Parathyroid adenoma (tissue), 2 donors: ENCODE measurements around the gene SETD1A.

Experiments
- H2AFZ ChIP-seq: fragments of 300-600 bp; sonication (generic); one replicate; pipeline ENCODE4 v1.7.0; 2017; ENCODE audit warnings: antibody characterized with exemption, mild to moderate bottlenecking
- H3K27ac ChIP-seq: fragments of 300-600 bp; sonication (generic); one replicate; pipeline ENCODE4 v1.7.0; 2017
- H3K27me3 ChIP-seq: fragments of 300-600 bp; sonication (generic); one replicate; pipeline ENCODE4 v1.7.0; 2017; ENCODE audit warnings: low read length; ENCODE audit not compliant: control insufficient read depth, insufficient read depth
- H3K36me3 ChIP-seq: fragments of 300-600 bp; sonication (generic); one replicate; pipeline ENCODE4 v1.7.0; 2017; ENCODE audit warnings: low read length; ENCODE audit not compliant: control insufficient read depth, insufficient read depth
- H3K4me1 ChIP-seq: fragments of 300-600 bp; sonication (generic); one replicate; pipeline ENCODE4 v1.7.0; 2017; ENCODE audit warnings: control low read depth
- H3K4me2 ChIP-seq: fragments of 300-600 bp; sonication (generic); one replicate; pipeline ENCODE4 v1.7.0; 2017; ENCODE audit warnings: low read length
- H3K4me3 ChIP-seq: fragments of 300-600 bp; sonication (generic); one replicate; pipeline ENCODE4 v1.7.0; 2017; ENCODE audit warnings: low read depth, low read length
- H3K79me2 ChIP-seq: fragments of 300-600 bp; sonication (generic); one replicate; pipeline ENCODE4 v1.7.0; 2017; ENCODE audit warnings: control low read depth
- H3K9ac ChIP-seq: fragments of 300-600 bp; sonication (generic); one replicate; pipeline ENCODE4 v1.7.0; 2017; ENCODE audit warnings: mild to moderate bottlenecking
- H3K9me3 ChIP-seq: fragments of 300-600 bp; sonication (generic); one replicate; pipeline ENCODE4 v1.7.0; 2017; ENCODE audit warnings: low read length; ENCODE audit not compliant: control insufficient read depth
- TF ChIP-seq, protein P1 (sequence below): fragments of 300-600 bp; sonication (generic); IDR thresholded peaks from one replicate; pipeline ENCODE4 v1.7.0; 2017; ENCODE audit warnings: antibody characterized with exemption, mild to moderate bottlenecking
- donor health status: primary hyperparathyroidism.

The SETD1A gene

GRCh38 chr16:30957456-30958174, at the start of gene SETD1A:
SETD1A (plus strand) TSS chr16:30957754; CDS start chr16:30958732, 978 bp downstream.
- H3K9ac ChIP-seq, result peak within 1 kb of the TSS; percentile 49
- H3K79me2 ChIP-seq, result no peaks in the 10 kb centered on the region
- peak within 1 kb of the TSS; percentile 95 for H3K27ac ChIP-seq
- H3K4me1 ChIP-seq, result no peaks in the 10 kb centered on the region
- H2AFZ ChIP-seq, result peak within 1 kb of the TSS; percentile 90
- peak within 1 kb of the TSS; percentile 81 for H3K4me3 ChIP-seq
- H3K36me3 ChIP-seq, result no peaks in the 10 kb centered on the region
- TF ChIP-seq, protein P1, sequence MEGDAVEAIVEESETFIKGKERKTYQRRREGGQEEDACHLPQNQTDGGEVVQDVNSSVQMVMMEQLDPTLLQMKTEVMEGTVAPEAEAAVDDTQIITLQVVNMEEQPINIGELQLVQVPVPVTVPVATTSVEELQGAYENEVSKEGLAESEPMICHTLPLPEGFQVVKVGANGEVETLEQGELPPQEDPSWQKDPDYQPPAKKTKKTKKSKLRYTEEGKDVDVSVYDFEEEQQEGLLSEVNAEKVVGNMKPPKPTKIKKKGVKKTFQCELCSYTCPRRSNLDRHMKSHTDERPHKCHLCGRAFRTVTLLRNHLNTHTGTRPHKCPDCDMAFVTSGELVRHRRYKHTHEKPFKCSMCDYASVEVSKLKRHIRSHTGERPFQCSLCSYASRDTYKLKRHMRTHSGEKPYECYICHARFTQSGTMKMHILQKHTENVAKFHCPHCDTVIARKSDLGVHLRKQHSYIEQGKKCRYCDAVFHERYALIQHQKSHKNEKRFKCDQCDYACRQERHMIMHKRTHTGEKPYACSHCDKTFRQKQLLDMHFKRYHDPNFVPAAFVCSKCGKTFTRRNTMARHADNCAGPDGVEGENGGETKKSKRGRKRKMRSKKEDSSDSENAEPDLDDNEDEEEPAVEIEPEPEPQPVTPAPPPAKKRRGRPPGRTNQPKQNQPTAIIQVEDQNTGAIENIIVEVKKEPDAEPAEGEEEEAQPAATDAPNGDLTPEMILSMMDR, result no peak
- peak within 1 kb of the TSS; percentile 98 for H3K4me2 ChIP-seq
- H3K27me3 ChIP-seq, result no peaks in the 10 kb centered on the region
- H3K9me3 ChIP-seq, result no peaks in the 10 kb centered on the region

DNA sequence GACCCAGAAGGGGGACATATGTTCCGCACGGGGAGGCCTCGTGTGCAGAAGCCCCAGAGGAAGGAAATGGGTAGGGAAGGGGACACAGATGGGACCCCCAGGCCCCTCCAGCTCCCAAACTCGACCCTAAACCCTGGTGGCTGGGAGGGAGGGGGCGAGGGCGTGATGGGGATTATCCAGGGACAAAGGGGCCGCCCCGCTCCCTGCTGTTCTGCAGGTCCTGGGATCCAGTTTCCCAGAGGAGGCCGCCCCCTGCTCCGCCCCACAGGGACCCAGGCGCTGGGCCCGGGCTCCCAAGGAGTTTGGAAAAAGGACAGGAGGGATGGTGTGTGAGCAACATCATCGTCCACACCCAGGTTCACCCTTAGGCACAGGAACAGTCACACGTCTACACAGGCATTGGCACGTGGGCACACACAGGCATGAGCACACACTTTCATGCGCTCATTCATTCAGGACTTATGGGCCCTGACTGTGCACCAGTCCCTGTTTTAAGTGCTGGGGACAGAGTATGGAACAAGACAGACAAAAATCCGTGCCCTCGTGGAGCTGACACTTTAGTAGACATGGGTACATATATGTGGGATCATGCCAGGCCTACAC, 47.0 kb upstream of the SETD1A start:
- no peak overlapping the region for H3K27ac ChIP-seq
- no peaks in the 10 kb centered on the region for H3K9me3 ChIP-seq

DNA sequence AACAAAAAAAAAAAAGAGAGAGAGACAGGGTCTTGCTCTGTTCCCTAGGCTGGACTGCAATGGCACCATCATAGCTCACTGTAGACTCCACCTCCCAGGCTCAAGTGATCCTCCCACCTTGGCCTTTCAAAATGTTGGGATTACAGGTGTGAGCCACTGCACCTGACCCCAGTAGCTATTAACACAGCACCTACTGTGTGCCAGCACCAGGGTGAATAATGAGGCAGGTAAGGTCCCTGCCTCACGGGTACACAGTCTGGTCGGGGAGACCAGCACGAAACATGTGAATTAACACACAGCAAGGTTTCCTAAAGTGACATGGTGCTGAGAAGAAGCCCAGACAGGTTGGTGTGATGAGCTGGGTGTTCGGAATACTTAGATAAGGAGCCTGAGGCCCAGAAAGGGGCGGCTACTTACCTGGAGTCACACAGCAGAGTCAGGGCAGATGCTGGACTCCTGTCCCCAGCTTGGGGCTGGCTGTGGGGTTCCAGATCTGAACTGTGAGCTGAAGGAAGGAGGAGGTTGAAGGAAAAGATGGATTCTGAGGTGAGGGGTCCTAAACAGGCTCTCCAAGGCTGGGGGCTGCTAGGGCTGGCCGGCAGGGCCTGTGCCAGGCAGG, 44.7 kb upstream of the SETD1A start:
- H3K27me3 ChIP-seq, result no peaks in the 10 kb centered on the region
- H3K4me2 ChIP-seq, result no peak overlapping the region
- no peaks in the 10 kb centered on the region for H3K9me3 ChIP-seq
- H3K9ac ChIP-seq, result no peak overlapping the region
- no peak overlapping the region for H3K27ac ChIP-seq
- no peak overlapping the region for H3K4me3 ChIP-seq
- no peak overlapping the region for H2AFZ ChIP-seq
- no peaks in the 10 kb centered on the region for H3K36me3 ChIP-seq
- H3K79me2 ChIP-seq, result no peaks in the 10 kb centered on the region
- TF ChIP-seq, protein P1, result no peak
- no peaks in the 10 kb centered on the region for H3K4me1 ChIP-seq

More for the DNA sequence above, 47.0 kb upstream of the SETD1A start:
- Histone ChIP-seq H3K4me2 (no peak overlapping the region), H3K27me3 (no peaks in the 10 kb centered on the region), H3K4me1 (no peaks in the 10 kb centered on the region), H3K9ac (no peak overlapping the region), H3K79me2 (no peaks in the 10 kb centered on the region), H3K4me3 (no peak overlapping the region), H2AFZ (no peak overlapping the region), H3K36me3 (no peaks in the 10 kb centered on the region)
- TF ChIP-seq, protein P1, result no peak

DNA sequence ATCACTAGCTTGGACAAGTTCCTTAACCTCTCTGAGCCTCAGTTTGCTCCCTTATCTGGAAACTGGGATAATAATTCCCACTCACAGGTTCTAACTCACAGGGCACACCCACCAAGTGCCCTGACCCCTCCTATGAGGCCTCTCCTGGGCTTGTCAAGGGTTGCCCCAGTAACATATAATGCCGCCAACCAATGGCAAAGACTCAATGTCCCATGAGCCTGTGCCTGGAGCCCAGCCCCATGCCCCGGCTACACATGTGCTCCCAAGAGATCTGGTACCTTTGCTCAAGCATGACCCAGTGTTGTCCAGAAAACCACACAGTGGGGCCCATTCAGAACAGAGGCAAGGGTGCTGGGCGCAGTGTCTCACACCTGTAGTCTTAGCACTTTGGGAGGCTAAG, 42.7 kb upstream of the SETD1A start:
- H3K4me2 ChIP-seq, result no peak overlapping the region
- H2AFZ ChIP-seq, result no peak overlapping the region
- H3K27me3 ChIP-seq, result no peaks in the 10 kb centered on the region
- H3K9ac ChIP-seq, result no peak overlapping the region
- H3K9me3 ChIP-seq, result no peaks in the 10 kb centered on the region
- H3K36me3 ChIP-seq, result no peaks in the 10 kb centered on the region
- TF ChIP-seq, protein P1, result no peak
- H3K4me1 ChIP-seq, result no peaks in the 10 kb centered on the region
- no peaks in the 10 kb centered on the region for H3K79me2 ChIP-seq
- H3K27ac ChIP-seq, result no peak overlapping the region
- H3K4me3 ChIP-seq, result no peak overlapping the region
